ENCODE data around the gene RTRAF.

RTRAF gene

GRCh38 chr14:51993285-51993920, 4.1 kb downstream of the RTRAF start:
- DNase-seq (ENCODE audit: low read depth, low spot score), result no peak

- DNase-seq (ENCODE audit: low read depth, low spot score), result no peak
These were observed 6.9 kb downstream of the RTRAF start for GRCh38 chr14:51996148-51996746.

- no peak for DNase-seq (ENCODE audit: low read depth, low spot score)
These were observed 9.0 kb downstream of the RTRAF start for GRCh38 chr14:51998348-51998747.

GRCh38 chr14:51999084-51999483, 9.7 kb downstream of the RTRAF start:
- DNase-seq (ENCODE audit: low read depth, low spot score), result no peak

- no peak for DNase-seq (ENCODE audit: low read depth, low spot score)
These were observed 10.8 kb downstream of the RTRAF start for GRCh38 chr14:52000019-52000582.

GRCh38 chr14:52000696-52001095, 11.3 kb downstream of the RTRAF start:
- DNase-seq (ENCODE audit: low read depth, low spot score), result no peak

- no peak for DNase-seq (ENCODE audit: low read depth, low spot score)
These were observed 13.2 kb downstream of the RTRAF start for GRCh38 chr14:52002542-52002941.

- DNase-seq (ENCODE audit: low read depth, low spot score), result no peak
These were observed 14.0 kb downstream of the RTRAF start for GRCh38 chr14:52003324-52003723.

- DNase-seq (ENCODE audit: low read depth, low spot score), result no peak
These were observed 16.3 kb downstream of the RTRAF start for GRCh38 chr14:52005625-52006024.

GRCh38 chr14:52006361-52006760, 17.0 kb downstream of the RTRAF start:
- no peak for DNase-seq (ENCODE audit: low read depth, low spot score)

- no peak for DNase-seq (ENCODE audit: low read depth, low spot score)
These were observed 17.9 kb downstream of the RTRAF start for GRCh38 chr14:52007211-52007610.

GRCh38 chr14:52007637-52008036, 18.3 kb downstream of the RTRAF start:
- no peak for DNase-seq (ENCODE audit: low read depth, low spot score)

- DNase-seq (ENCODE audit: low read depth, low spot score), result no peak
These were observed 18.8 kb downstream of the RTRAF start for GRCh38 chr14:52008136-52008535.

- no peak for DNase-seq (ENCODE audit: low read depth, low spot score)
These were observed 20.9 kb downstream of the RTRAF start for GRCh38 chr14:52010173-52010693.

GRCh38 chr14:52011523-52011922, 22.2 kb downstream of the RTRAF start:
- DNase-seq (ENCODE audit: low read depth, low spot score), result no peak

GRCh38 chr14:52012635-52013034, 23.3 kb downstream of the RTRAF start:
- no peak for DNase-seq (ENCODE audit: low read depth, low spot score)

GRCh38 chr14:52013984-52014600, 24.7 kb downstream of the RTRAF start:
- no peak for DNase-seq (ENCODE audit: low read depth, low spot score)

GRCh38 chr14:52014601-52015267, 25.4 kb downstream of the RTRAF start:
- DNase-seq (ENCODE audit: low read depth, low spot score), result no peak

GRCh38 chr14:52015411-52016030, 26.2 kb downstream of the RTRAF start:
- DNase-seq (ENCODE audit: low read depth, low spot score), result no peak

GRCh38 chr14:52018252-52018651, 28.9 kb downstream of the RTRAF start:
- no peak for DNase-seq (ENCODE audit: low read depth, low spot score)

GRCh38 chr14:52018970-52019369, 29.6 kb downstream of the RTRAF start:
- no peak for DNase-seq (ENCODE audit: low read depth, low spot score)

Measured in iPS DF 19.7 (cell line).